ENCODE data around the gene IRF2BP2. TPM values are rescaled to one million over a fixed set of nuclear protein-coding genes. Genes with fewer than 3 reads are reported as not detected.
A peak's percentile ranks its signal among the peaks of the same experiment; 100 is the strongest.

The IRF2BP2 gene
- total and polyA plus RNA-seq, 2 experiments from 2014 or later, result 24.3 to 113 TPM

GRCh38 chr1:234611847-234612351, 1.9 kb upstream of the IRF2BP2 start:
- H3K9me3 ChIP-seq (ENCODE audit: low read depth), result no peaks in the 10 kb centered on the region
- H3K27me3 ChIP-seq, result no peaks in the 10 kb centered on the region
- H3K27ac ChIP-seq, result peak overlapping the region; percentile 96
- DNase-seq (ENCODE audit: low read depth in 1 of 2, low spot score in 1 of 2), result no peak
- peaks cover 20% of the 10 kb centered on the region for H3K36me3 ChIP-seq
- no peak for TF ChIP-seq CTCF (IDR thresholded peaks at IDR 0.05; ENCODE audit: low read depth, low read length)
- H3K4me1 ChIP-seq (ENCODE audit: low read depth), result peaks cover 35% of the 10 kb centered on the region
- no peak overlapping the region for H3K4me3 ChIP-seq

DNA sequence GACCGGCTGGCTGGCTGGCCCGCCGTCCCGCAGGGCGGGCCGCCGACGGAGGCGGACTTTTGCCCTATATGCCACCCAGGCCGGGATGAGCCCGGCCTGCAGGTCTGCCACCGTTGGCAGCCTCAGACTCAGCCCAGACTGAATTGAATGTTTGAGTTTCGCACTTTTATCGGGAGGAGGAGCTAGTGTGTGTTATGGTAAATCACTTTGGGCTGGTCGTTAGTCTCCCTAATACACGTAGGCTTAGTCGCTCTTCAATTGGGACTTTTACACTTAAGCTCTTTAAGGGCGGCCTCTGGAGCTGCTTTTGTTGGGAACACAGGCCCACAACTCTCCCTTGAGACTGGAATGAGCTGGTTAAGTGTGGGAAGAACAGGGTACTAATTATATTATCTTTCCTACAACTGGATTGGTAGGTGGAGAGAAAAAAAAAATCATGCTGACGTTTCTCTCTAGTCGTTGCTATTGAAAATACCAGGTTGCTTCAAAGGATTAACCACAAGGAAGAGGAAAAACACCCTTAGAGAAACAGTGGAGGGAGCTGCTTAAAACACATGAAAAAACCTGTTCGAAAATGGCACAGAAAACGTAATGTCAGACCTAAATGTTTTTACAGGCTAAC, 1.4 kb upstream of the IRF2BP2 start:
- peak; percentile 74 to 92 for DNase-seq (ENCODE audit: low read depth in 1 of 2, low spot score in 1 of 2)
- Histone ChIP-seq H3K4me1 (ENCODE audit: low read depth) (peaks cover 35% of the 10 kb centered on the region), H3K9me3 (ENCODE audit: low read depth) (no peaks in the 10 kb centered on the region), H3K36me3 (peaks cover 25% of the 10 kb centered on the region), H3K27ac (peak overlapping the region; percentile 96), H3K27me3 (no peaks in the 10 kb centered on the region), H3K4me3 (peak overlapping the region; percentile 43)
- TF ChIP-seq CTCF (IDR thresholded peaks at IDR 0.05; ENCODE audit: low read depth, low read length), result peak; percentile 9

GRCh38 chr1:234610666-234611224, 767 bp upstream of the IRF2BP2 start:
- DNase-seq (ENCODE audit: low read depth in 1 of 2, low spot score in 1 of 2), result peak; percentile 93 to 98
- Histone ChIP-seq H3K36me3 (peaks cover 27% of the 10 kb centered on the region), H3K27me3 (no peaks in the 10 kb centered on the region), H3K4me1 (ENCODE audit: low read depth) (peaks cover 35% of the 10 kb centered on the region), H3K4me3 (peak overlapping the region; percentile 43), H3K9me3 (ENCODE audit: low read depth) (no peaks in the 10 kb centered on the region), H3K27ac (peak overlapping the region; percentile 96)
- no peak for TF ChIP-seq CTCF (IDR thresholded peaks at IDR 0.05; ENCODE audit: low read depth, low read length)

GRCh38 chr1:234609691-234610042, 311 bp downstream of the IRF2BP2 start:
- peaks cover 35% of the 10 kb centered on the region for H3K4me1 ChIP-seq (ENCODE audit: low read depth)
- no peaks in the 10 kb centered on the region for H3K27me3 ChIP-seq
- peak overlapping the region; percentile 96 for H3K27ac ChIP-seq
- H3K4me3 ChIP-seq, result peak overlapping the region; percentile 43
- no peak for TF ChIP-seq CTCF (IDR thresholded peaks at IDR 0.05; ENCODE audit: low read depth, low read length)
- H3K36me3 ChIP-seq, result peaks cover 27% of the 10 kb centered on the region
- H3K9me3 ChIP-seq (ENCODE audit: low read depth), result no peaks in the 10 kb centered on the region
- peak in 1 of 2 donors; percentile 46 for DNase-seq (ENCODE audit: low read depth in 1 of 2, low spot score in 1 of 2)

- Histone ChIP-seq H3K27ac (peak overlapping the region; percentile 98), H3K4me1 (ENCODE audit: low read depth) (peaks cover 30% of the 10 kb centered on the region), H3K9me3 (ENCODE audit: low read depth) (no peaks in the 10 kb centered on the region), H3K36me3 (peaks cover 27% of the 10 kb centered on the region), H3K4me3 (peak overlapping the region; percentile 95), H3K27me3 (no peaks in the 10 kb centered on the region)
- no peak for TF ChIP-seq CTCF (IDR thresholded peaks at IDR 0.05; ENCODE audit: low read depth, low read length)
- peak; percentile 55 to 67 for DNase-seq (ENCODE audit: low read depth in 1 of 2, low spot score in 1 of 2)
Observed at GRCh38 chr1:234608911-234609690, 877 bp downstream of the IRF2BP2 start.
